ENCODE results near the gene DYNLT3. TPM values are rescaled to one million over a fixed set of nuclear protein-coding genes. Genes with fewer than 3 reads are reported as not detected.

Gene DYNLT3
- total RNA-seq, 2 donors from 2014 or later: 21.0 to 22.5 TPM

GRCh38 chrX:37802028-37802427 lies 45.3 kb downstream of the DYNLT3 start:
- ATAC-seq (no peak), DNase-seq (no peak)
- intact Hi-C loops (cut with DNase I, micrococcal nuclease): no loop called here

- no peak for DNase-seq
- intact Hi-C loops (cut with DNase I, micrococcal nuclease): no loop called here
- no peak for ATAC-seq
Measured at GRCh38 chrX:37800717-37801116, 46.7 kb downstream of the DYNLT3 start.

GRCh38 chrX:37799936-37800335 lies 47.4 kb downstream of the DYNLT3 start:
- no peak for DNase-seq
- no peak for ATAC-seq
- intact Hi-C loops (cut with DNase I, micrococcal nuclease): no loop called here

GRCh38 chrX:37796805-37797204 lies 50.6 kb downstream of the DYNLT3 start:
- intact Hi-C loops (cut with DNase I, micrococcal nuclease): no loop called here
- ATAC-seq: peak; percentile 33
- no peak for DNase-seq

GRCh38 chrX:37796310-37796709 lies 51.1 kb downstream of the DYNLT3 start:
- intact Hi-C loops (cut with DNase I, micrococcal nuclease): no loop called here
- ATAC-seq (no peak), DNase-seq (no peak)

Other genes with a start within 250 kb of the DYNLT3 start
- 10 to 100 TPM; 26.7 to 34.3 TPM for gene XK, start 161.8 kb downstream of the DYNLT3 start, total RNA-seq
- 10 to 100 TPM in 1 of 2 donors, 1 to 10 TPM in 1; 8.8 to 23.5 TPM for gene CYBB, start 67.5 kb downstream of the DYNLT3 start, total RNA-seq
- gene SYTL5, start 159.0 kb upstream of the DYNLT3 start, total RNA-seq: 10 to 100 TPM in 1 of 2 donors, 1 to 10 TPM in 1; 10.0 to 15.6 TPM